Neural cell (in vitro differentiated cells): ENCODE measurements around the gene PGS1.

Experiments used
- CTCF ChIP-seq: fragments of 450-650 bp; IDR thresholded peaks from 2 replicates; pipeline ENCODE4 v1.5.1; 2014; ENCODE audit warnings: antibody characterized with exemption, mild to moderate bottlenecking, moderate library complexity; ENCODE audit not compliant: poor library complexity, severe bottlenecking
- EP300 ChIP-seq: fragments of 450-650 bp; conservative IDR thresholded peaks from 2 replicates; pipeline ENCODE4 v1.6.1; 2014; ENCODE audit warnings: antibody characterized with exemption, mild to moderate bottlenecking, moderate library complexity; ENCODE audit not compliant: poor library complexity, severe bottlenecking
- POLR2AphosphoS5 ChIP-seq: IDR thresholded peaks from 2 replicates; pipeline ENCODE4 v1.6.1; 2012
- SMC3 ChIP-seq: fragments of 450-650 bp; conservative IDR thresholded peaks from 2 replicates; pipeline ENCODE4 v1.6.1; 2014; ENCODE audit warnings: antibody characterized with exemption, mild to moderate bottlenecking, moderate library complexity; ENCODE audit not compliant: poor library complexity
- TF ChIP-seq, protein P1 (sequence below): IDR thresholded peaks from 2 replicates; pipeline ENCODE4 v1.6.1; 2012; ENCODE audit warnings: borderline replicate concordance

DNA sequence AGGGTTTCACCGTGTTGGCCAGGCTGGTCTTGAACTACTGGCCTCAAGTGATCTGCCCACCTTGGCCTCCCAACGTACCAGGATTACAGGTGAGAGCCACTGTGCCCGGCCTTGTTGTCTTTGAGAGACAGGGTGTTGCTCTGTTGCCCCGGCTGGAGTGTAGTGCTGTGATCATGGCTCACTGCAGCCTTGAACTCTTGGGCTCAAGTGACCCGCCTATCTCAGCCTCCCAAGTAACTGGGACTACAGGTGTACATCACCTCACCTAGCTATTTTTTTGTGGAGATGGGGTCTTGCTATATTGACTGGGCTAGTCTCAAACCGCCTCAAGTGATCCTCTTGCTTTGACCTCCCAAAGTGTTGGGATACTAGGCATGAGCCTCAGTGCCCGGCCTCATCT is 68.4 kb downstream of the PGS1 start:
- no peak for TF ChIP-seq POLR2AphosphoS5
- no peak for TF ChIP-seq CTCF
- no peak for TF ChIP-seq SMC3
- TF ChIP-seq, protein P1, sequence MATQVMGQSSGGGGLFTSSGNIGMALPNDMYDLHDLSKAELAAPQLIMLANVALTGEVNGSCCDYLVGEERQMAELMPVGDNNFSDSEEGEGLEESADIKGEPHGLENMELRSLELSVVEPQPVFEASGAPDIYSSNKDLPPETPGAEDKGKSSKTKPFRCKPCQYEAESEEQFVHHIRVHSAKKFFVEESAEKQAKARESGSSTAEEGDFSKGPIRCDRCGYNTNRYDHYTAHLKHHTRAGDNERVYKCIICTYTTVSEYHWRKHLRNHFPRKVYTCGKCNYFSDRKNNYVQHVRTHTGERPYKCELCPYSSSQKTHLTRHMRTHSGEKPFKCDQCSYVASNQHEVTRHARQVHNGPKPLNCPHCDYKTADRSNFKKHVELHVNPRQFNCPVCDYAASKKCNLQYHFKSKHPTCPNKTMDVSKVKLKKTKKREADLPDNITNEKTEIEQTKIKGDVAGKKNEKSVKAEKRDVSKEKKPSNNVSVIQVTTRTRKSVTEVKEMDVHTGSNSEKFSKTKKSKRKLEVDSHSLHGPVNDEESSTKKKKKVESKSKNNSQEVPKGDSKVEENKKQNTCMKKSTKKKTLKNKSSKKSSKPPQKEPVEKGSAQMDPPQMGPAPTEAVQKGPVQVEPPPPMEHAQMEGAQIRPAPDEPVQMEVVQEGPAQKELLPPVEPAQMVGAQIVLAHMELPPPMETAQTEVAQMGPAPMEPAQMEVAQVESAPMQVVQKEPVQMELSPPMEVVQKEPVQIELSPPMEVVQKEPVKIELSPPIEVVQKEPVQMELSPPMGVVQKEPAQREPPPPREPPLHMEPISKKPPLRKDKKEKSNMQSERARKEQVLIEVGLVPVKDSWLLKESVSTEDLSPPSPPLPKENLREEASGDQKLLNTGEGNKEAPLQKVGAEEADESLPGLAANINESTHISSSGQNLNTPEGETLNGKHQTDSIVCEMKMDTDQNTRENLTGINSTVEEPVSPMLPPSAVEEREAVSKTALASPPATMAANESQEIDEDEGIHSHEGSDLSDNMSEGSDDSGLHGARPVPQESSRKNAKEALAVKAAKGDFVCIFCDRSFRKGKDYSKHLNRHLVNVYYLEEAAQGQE = no peak
- no peak for TF ChIP-seq EP300
